ENCODE results near the gene PDGFD.

DNA sequence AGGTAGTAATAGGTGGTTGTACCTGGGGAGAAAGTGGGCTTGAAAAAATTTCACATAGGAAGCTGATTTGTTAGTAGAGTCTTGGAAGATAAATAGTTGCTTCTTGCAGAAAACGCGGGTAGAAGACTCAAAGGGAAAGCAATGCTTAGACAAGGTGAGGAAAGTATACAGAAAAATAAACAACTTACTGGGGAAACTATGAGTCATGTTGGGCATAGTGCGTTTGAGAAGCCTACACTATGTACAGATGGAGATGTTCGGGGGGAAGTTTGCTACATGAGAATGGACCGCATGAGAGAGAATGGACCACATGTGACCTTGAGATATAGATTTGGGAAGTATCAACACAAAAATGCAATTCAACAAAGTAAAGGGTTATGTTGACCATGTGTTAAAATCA is 214.2 kb downstream of the PDGFD start:
- TF ChIP-seq CTCF (optimal IDR thresholded peaks at IDR 0.05 in 1 of 3, IDR thresholded peaks at IDR 0.05 in 1 of 3, conservative IDR thresholded peaks at IDR 0.05 in 1 of 3; ENCODE audit: extremely low read depth in 1 of 3, insufficient read depth in 2 of 3, low read length in 3 of 3) (no peak), EZH2 (IDR thresholded peaks at IDR 0.05; ENCODE audit: low read length) (no peak)
